Epithelial cell of prostate (primary cell): ENCODE measurements around the gene TEAD1.

Source experiments
- DNase-seq: peaks from one replicate; pipeline ENCODE4 v3.0.0-alpha.2; 2011; ENCODE audit warnings: low read depth, low spot score
- H3K27ac ChIP-seq: fragments of 450-650 bp; 2 replicates; pipeline ENCODE4 v1.5.1; 2017; ENCODE audit warnings: mild to moderate bottlenecking

Gene TEAD1

DNA sequence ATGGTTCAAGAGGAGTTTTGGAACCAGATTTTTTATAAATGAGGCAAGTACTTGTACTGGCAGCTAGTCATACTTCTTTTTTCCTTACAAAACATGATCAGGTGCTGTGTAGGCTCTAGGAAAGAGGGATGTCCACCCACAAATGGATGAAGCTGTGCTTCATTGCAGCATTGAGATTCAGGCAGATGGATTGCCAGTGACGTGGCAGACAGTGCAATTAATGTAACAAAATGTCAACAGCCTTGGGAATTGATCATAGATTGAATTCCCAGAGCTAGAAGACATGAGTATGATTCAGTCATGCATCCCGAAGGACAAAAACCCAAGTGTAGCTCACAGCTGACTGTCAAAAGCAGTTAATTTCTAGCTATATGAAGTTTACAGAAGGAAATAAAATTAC is 235.7 kb downstream of the TEAD1 start:
- no peak for DNase-seq
- no peak overlapping the region for H3K27ac ChIP-seq

DNA sequence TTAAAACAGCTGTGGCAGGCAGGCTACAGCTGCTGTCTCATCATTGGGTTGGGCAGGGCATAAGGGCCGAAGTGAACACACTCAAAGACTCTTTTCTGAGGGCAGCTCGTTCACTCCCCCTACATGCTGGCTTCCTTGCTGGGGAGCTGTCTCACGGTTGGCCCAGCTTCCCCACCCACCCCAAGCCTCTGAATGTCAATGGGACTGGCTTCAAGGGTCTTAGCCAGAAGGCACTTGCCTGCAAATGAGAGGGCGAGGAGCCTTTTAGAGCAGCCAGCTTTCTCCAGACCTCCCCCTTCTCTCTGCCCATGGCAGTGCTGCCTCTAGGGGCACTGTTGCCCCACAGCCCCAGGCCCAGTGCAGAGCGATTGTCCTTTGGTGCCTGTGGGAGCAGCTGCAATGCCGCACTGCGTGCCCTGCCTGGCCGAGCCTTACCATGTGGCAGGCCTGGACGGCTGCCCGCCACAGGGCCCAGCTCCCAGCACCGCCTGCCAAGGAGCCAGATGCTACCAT is 240.2 kb downstream of the TEAD1 start:
- H3K27ac ChIP-seq, result no peak overlapping the region
- no peak for DNase-seq

DNA sequence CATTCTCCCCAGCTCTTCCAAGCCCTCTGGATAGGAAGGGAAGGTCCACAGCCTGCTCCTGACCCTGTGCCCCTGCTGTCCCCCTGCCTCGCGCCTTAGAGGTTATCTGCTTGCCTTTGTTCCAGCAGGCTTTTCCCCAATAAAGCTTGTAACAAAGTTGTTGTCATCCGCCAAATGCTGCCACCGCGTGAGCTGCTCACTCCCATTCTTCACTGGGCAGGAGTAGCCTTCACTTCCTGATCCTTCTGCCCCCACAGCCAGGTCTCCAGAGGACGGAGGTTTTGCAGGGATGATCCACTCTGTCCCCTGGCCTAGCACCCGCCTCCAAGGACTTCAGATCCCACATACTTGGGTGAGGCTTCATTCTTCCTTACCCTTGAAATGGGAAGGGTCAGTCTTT is 240.9 kb downstream of the TEAD1 start:
- no peak for DNase-seq
- H3K27ac ChIP-seq, result no peak overlapping the region

DNA sequence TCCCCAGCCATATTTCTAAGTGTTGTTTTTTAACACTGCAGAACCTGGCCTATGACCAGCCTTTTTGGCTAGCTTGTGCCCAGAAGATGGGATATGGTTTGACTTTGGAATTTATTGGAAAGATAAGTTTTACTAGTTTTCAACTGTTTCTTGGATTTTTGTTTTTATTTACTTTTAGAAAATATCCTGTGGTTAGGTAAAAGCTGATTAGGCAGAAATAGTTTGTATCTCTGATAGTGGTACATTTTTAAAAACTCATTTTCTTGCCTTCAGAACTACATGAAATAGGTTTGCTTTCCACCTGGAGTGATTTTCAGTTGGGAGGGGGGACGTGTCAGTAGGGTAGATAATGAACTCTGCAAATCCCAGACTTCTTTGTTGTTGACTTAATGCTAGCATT is 243.6 kb downstream of the TEAD1 start:
- DNase-seq, result no peak
- no peak overlapping the region for H3K27ac ChIP-seq

DNA sequence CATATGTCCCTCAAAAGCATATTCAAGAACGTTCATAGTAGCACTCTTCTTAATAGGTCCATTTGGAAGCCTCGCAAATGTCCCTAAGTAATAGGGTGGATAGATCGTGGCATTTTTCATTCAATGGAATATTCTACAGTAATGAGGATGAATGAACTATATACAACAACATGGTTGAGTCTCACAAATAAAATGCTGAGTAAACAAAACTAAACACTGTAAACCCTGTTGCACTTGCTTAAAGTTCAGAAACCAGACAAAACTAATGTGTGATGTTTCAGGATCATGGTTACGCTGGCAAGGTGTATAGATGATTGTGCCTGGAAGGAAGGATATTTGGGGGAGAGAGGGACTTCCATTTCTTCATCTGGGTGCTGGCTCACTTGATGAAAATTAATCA is 244.4 kb downstream of the TEAD1 start:
- DNase-seq, result no peak
- H3K27ac ChIP-seq, result no peak overlapping the region

DNA sequence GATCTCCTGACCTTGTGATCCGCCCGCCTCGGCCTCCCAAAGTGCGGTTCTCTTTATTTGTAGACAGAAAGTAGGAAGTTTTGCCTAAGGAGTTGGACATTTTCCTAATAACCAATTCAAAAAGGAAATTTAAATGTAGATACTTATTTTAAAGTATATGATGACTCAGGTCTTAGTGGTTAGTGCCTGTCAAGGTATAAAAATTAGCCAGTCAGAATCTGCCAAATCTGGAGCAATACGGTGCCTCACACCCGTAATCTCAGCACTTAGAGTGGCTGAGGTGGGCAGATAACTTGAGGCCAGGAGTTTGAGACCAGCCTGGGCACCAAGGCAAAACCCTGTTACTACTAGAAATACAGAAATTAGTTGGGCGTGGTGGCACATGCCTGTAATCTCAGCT is 248.2 kb downstream of the TEAD1 start:
- no peak overlapping the region for H3K27ac ChIP-seq
- no peak for DNase-seq

DNA sequence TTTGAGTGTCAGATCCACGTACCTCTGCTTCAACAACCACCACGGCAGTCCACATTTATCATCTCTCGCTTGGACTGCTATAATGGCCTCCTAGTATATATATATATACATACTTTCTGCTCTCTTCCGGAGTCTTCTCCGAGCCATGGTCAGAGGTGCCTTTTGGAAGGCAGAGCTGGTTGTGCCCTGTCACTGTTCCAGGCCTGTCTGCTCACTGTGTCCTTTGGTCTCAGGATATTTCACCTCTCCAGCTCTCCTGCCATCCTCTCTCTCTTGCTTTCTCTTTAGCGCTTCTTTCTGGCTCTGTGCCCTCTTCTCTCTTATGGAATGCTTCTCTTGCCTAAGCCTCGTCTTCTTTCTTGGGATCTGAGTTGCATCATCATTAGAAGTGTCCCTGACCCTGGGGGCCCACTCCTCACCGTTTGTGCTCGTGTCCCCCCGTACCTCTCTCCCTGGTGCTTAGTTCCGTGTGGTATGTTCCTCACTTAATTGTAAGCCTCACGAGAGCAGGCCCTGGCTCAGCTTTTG is 248.8 kb downstream of the TEAD1 start:
- no peak for DNase-seq
- no peak overlapping the region for H3K27ac ChIP-seq

DNA sequence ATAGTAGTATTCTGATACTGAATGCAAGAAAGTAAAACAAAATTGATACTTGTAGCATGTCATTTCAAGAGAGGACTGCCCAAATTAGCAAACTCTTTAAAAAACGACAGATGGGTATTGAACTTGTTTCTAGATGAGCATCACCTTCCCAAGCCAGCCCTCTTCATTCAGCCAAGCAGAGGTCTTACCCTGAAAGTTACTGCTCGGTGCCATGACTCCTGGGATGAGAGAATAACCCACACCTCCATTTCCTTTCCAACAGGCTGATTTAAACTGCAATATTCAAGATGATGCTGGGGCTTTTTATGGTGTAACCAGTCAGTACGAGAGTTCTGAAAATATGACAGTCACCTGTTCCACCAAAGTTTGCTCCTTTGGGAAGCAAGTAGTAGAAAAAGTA is 250.4 kb downstream of the TEAD1 start:
- DNase-seq, result no peak
- no peak overlapping the region for H3K27ac ChIP-seq

DNA sequence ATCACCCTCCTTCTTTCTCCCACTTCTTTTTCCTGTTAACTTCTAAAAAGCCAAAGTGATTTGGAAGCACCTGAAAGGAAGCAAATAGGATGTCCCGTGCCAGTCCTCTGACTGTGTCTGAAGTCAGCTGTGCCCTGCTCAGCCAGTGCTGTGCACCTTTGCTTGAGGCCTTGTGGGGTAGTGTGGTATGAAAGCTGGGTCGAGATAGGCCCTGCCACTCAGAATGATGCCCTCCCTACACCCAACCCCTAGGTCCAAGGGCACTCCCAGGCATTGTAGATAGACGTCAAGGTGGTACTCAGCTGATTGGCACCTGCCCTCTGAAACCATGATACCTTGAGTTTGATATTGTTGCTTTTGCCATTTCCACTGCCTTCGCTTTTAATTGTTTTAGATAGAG is 251.3 kb downstream of the TEAD1 start:
- H3K27ac ChIP-seq, result no peak overlapping the region
- no peak for DNase-seq

DNA sequence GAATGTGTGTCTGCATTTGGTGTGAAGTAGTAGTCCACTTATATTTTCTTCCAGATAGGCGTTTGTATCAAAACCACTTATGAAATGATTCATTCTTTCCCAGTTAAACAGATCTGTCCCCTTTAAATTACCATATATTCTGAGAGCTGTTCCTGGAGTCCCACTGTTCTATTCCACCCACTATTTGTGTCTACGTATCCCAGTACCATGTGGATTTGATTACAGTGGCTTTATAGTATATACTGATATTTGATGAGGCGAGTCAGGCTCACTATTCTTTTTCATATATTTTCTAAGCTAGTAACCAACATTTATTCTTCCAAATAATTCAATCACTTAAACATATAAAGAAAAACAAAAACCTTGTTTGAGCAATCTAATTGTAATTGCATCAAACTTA is 253.0 kb downstream of the TEAD1 start:
- no peak overlapping the region for H3K27ac ChIP-seq
- DNase-seq, result no peak

DNA sequence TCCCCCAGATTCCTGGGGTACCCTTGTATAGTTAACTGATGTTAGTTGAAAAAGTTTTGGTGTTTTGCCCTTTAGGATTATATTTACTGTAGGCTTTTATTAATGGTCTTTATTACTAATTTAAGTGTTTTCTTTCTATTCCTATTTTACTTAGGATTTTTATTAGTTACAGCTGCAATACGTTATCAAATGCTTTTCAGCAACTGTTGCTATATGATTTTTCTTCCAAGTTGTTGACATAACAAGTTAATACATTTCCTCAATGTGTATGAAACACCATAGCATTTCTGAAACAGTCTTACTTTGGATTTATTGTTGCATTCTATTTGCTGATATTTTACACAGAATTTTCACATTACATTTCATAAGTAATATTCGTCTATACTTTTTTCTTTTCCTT is 253.7 kb downstream of the TEAD1 start:
- no peak for DNase-seq
- H3K27ac ChIP-seq, result no peak overlapping the region

DNA sequence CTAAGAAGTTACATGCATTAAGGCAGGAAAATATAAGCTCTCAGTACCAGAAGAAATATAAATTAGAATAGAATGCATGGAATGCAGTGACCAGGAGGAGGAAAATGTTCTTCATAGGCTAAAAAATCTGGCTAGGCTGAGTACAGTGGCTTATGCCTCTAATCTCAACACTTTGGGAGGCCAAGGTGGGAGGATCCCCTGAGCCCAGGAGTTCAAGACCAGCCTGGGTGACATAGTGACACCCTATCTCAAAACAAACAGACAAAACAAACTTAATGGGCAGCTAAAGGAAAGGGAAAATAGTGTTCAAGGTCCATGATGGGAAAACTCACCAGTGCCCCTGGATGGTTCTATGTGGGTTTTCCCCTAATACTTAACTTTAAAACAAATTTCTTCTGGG is 256.6 kb downstream of the TEAD1 start:
- H3K27ac ChIP-seq, result no peak overlapping the region
- DNase-seq, result no peak

DNA sequence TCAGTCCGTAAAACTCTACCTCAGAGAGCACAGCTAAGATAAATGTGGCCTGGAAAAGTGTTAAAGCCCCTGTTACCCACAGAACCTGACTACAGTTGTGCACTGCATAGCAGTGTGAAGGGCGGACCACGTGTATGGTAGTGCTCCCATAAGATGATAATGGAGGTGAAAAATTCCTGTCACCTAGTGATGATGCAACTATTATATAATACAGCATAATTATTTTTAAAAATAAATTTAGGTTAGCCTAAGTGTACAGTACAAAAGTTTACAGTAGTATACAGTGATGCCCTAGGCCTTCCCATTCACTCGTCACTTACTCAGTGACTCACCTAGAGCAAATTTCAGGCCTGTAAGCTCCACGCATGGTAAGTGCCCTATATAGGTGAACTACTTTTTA is 258.3 kb downstream of the TEAD1 start:
- no peak overlapping the region for H3K27ac ChIP-seq
- DNase-seq, result no peak

DNA sequence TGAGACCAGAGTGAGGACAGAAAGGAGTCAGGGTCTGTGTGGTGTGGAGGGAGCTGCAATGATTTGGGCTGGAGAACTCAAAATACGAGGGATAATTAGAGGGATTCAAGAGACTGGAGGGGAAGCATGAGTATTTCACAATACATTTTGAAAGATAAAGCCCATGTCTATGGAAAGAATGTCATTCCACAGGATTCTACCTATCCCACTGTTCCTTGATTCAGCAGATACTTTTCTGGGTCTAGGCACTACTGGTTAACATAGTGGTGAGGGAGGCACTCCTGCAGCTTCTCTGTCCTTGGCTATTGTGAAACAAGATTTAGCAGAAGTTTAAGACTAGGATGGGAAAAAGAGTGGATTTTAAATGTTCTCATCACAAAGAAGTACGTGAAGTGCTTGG is 262.0 kb downstream of the TEAD1 start:
- DNase-seq, result no peak
- no peak overlapping the region for H3K27ac ChIP-seq

DNA sequence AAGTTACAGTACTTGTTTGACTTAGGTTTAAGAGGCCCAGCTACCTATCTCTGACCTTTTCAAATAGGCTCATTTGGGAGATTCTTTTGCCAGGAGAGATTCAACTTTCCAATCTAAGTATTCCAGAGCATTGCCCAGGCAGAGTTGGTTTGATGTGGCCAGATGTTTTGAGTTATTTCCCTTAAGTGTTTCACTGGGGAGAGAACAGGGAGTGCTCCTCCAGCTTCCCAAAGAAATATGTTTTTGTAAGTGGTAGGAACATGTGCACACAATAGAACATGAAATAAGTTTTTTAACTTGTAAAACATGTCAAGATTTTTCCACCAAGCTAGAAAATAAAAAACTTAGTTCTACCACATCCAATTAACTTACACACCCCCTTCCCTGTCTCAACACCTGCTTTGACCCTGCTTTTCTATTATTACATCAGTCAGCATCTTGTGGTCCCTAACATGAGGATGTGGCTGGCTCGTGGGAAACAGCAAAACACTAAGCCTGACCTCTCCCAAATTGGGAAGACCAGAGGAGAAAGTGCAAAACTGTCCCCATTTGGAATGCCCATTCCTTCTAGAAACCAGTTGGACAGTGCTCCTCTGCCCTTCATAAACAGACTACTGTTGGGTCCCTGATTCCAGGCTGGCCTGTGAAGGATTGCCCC is 264.5 kb downstream of the TEAD1 start:
- no peak overlapping the region for H3K27ac ChIP-seq
- no peak for DNase-seq

DNA sequence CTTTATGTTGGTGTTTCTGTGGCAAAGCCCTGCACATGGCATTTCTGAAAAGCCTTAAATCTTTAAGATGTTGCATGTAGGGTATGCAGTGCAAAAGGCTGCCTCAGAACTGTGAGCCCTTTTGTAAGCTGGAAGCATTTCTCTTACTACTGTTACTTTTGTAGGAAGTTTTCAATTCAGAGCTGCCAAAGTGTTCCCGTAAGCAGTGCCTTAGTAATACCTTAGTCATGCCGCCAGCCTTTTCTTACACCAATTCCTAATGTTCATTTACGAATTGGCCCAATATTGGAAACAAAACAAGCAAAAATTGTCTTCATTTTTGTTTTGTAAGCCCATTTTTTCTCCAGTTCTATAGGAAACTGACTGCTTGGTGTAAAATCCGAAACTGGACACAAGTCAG is 267.4 kb downstream of the TEAD1 start:
- H3K27ac ChIP-seq, result no peak overlapping the region
- no peak for DNase-seq

DNA sequence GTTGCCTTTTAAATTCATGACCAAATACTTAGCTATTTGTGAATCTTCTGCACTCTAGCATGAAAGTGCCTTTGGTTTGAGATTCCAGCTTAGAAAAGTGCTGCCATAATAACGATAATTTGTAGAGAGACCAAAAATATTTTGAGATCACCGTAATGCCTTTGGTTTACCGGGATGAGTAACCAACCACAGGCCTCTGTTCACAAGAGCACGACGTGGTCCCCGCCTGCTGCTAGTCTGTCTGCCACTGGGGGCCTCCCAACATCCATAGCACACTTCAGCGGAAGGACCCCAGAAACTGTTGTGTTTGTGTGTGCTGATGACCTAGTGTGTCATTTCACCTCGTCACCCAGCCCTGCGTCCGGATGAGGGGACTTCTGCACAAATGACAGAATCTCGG is 267.9 kb downstream of the TEAD1 start:
- no peak overlapping the region for H3K27ac ChIP-seq
- DNase-seq, result no peak

DNA sequence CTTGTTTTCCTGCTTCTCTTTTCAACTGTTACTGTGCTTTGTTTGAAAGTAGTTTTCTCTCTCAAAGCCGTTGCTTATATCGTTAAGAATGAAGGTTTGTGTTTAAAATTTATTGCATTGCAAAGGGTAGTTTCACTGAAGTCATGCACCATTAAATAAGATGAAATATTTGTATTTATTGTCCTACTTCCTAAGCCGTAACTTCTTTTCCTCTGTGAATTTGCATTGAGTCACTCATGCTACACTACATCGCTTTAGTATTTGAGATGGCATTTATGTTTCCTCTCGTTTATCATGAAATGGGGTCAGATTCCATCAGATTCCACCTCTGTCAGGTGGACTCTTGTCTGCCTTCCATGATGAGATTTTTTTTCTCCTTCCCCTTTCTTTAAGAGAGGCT is 269.1 kb downstream of the TEAD1 start:
- DNase-seq, result no peak
- no peak overlapping the region for H3K27ac ChIP-seq

DNA sequence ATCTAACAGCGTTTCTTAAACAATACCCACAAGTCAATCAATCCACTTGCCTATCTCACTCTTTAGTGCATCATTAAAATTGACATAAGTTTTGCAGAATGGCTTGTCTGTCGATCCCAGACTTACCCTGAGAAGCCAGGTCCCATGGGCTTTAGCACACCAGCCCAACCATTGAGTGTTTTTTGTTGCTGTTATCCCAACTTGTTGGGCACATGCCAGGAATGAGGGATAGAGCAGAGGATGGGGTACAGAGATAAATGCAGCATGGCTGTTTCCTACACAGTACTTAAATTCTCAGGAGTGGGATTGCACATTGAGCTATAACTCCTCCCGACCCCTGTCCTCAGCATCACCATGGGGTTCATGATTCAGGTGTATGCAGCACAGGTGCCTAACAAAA is 270.7 kb downstream of the TEAD1 start:
- no peak for DNase-seq

DNA sequence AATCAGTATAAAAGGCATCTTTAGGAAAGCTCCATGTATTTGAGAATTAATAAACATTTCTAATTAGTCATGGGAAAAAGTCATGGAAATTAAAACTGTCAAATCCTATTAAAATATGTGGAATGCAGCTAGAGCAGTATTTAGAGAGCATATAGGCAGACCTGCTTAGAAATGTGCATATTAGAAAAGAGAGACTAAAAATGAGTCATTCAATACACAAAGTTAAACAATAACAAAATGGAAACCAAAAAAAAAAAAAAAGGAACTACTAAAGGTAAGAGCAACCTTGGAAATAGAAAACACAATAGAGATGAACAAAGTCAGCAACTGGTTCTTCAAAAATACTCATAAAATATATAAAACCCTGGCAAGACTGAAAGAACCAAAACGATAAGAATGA is 275.2 kb downstream of the TEAD1 start:
- DNase-seq, result no peak
- peak overlapping the region; percentile 52 for H3K27ac ChIP-seq

More for the DNA sequence above, 270.7 kb downstream of the TEAD1 start:
- H3K27ac ChIP-seq, result no peak overlapping the region

DNA sequence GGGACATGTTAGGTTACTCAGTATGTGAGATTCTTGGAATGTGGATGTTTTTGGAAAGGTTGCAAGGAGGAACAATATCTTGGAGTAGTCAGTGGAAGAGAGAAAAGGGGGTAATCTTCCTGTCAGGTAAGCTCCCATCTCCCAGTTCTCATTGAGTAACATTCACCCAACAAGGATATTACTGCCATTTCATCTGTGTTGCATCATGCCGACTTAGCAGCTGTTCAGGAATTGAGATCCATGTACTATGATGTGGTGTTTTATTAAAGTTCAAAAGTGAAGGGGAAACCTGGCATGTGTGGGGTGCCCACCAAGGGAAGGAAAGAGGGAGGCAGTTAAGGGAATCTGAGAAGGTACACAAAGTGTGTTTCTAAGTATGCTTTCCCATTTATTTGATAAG is 276.4 kb downstream of the TEAD1 start:
- H3K27ac ChIP-seq, result peak overlapping the region; percentile 52
- no peak for DNase-seq

DNA sequence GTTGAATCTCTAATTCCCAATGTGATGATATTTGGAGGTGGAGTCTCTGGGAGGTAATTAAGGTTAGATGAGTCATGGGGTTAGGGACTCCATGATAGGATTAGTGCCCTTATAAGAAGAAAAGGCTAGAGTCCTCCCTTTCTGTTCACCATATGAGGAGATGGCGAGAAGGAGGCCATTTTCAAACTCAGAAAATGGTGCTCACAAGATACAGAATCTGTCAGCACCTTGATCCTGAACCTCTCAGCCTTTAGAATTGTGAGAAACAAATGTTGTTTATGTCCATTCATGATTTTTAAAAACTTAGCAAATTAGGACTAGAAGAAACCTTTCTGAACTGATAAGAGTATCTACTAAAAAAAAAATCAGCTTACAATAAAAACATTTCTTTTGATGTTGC is 277.2 kb downstream of the TEAD1 start:
- no peak for DNase-seq
- peak overlapping the region; percentile 52 for H3K27ac ChIP-seq
